Breast epithelium (tissue), 3 donors: Measurements from ENCODE around the gene PRPF39.

Experiments
- CTCF ChIP-seq, 3 donors: fragments of 450-650 bp; IDR thresholded peaks; one replicate each; pipeline ENCODE4 v1.5.1; 2016 to 2017; ENCODE audit warnings: antibody characterized with exemption in 3 of 3, mild to moderate bottlenecking in 3 of 3, moderate library complexity in 3 of 3
- POLR2A ChIP-seq: fragments of 450-650 bp; IDR thresholded peaks from one replicate; pipeline ENCODE4 v1.6.1; 2016; ENCODE audit warnings: antibody characterized with exemption, mild to moderate bottlenecking, moderate library complexity

GRCh38 chr14:45145214-45145613, 61.3 kb downstream of the PRPF39 start:
- TF ChIP-seq POLR2A (no peak), CTCF (IDR thresholded peaks at IDR 0.05) (no peak)
